ENCODE measurements around the gene HDC. TPM values are rescaled to one million over a fixed set of nuclear protein-coding genes. Genes with fewer than 3 reads are reported as not detected.

The HDC gene
- total and polyA plus RNA-seq, 2 of the 13 experiments (the other 11 are each of a cell fraction or from before 2014, with no cell fraction given) = not detected

DNA sequence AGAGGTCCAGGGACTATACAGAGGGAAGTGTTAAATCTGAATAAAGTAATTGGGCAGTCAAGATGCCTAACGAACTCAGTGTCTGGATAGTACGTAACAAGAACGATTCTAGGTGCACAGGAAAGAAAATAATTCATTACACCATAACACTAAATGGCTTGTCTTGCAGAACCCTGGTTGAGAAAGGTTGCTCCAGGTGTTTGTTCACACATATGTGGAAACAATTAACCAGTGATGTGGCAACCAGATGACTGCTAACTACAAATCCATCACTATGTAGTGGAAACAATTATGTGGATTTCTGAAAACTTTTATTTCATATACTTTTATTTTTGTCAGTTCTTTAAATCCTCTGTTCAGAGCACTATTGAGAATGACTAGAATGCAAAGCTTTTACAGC is 10.4 kb upstream of the HDC start:
- CTCF ChIA-PET (ENCODE audit: low intra/inter-chr PET ratio, low total read pairs) = no interaction called here
- DNase-seq (ENCODE audit: low spot score) (no peak), FAIRE-seq (no peak), ATAC-seq (no peak)
- Histone ChIP-seq H4K20me1 (ENCODE audit: insufficient read depth, low read length) (no peaks in the 10 kb centered on the region), H3K4me3 (replicated peaks in 1 of 3; ENCODE audit: insufficient read depth in 1 of 3, low read depth in 2 of 3, low read length in 3 of 3) (no peak overlapping the region), H3K27ac (ENCODE audit: extremely low read length, insufficient read depth, low read length) (no peak overlapping the region), H3K79me2 (ENCODE audit: insufficient read depth, low read length) (no peaks in the 10 kb centered on the region), H3K36me3 (replicated peaks in 1 of 2; ENCODE audit: control insufficient read depth in 1 of 2, insufficient read depth in 2 of 2, low read length in 2 of 2) (no peaks in the 10 kb centered on the region), H3K9ac (ENCODE audit: insufficient read depth, low read depth, low read length) (no peak overlapping the region), H3K4me2 (ENCODE audit: low read depth, low read length) (no peak overlapping the region), H3K27me3 (ENCODE audit: control insufficient read depth in 1 of 2, insufficient read depth in 2 of 2, low read length in 2 of 2) (no peaks in the 10 kb centered on the region), H2AFZ (ENCODE audit: low read length) (no peak overlapping the region), H3K4me1 (ENCODE audit: insufficient read depth, low read length) (no peaks in the 10 kb centered on the region), H3K9me3 (ENCODE audit: low read length) (no peaks in the 10 kb centered on the region)
- 63% methylated on average over 3 of the region's 3 CpGs for WGBS (ENCODE audit: low lambda C conversion rate)
- no peak for TF ChIP-seq PAX8 (CRISPR knock-in tag; IDR thresholded peaks at IDR 0.05; ENCODE audit: borderline replicate concordance)
- TF ChIP-seq CEBPG (CRISPR knock-in tag; IDR thresholded peaks at IDR 0.05) = no peak
- TF ChIP-seq PBX3 (CRISPR knock-in tag; IDR thresholded peaks at IDR 0.05; ENCODE audit: borderline replicate concordance) = no peak
- TF ChIP-seq KAT8 (CRISPR knock-in tag; IDR thresholded peaks at IDR 0.05) = no peak
- TF ChIP-seq, protein P1, sequence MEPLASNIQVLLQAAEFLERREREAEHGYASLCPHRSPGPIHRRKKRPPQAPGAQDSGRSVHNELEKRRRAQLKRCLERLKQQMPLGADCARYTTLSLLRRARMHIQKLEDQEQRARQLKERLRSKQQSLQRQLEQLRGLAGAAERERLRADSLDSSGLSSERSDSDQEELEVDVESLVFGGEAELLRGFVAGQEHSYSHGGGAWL (CRISPR knock-in tag; IDR thresholded peaks at IDR 0.05) = no peak
- TF ChIP-seq ZUFSP (CRISPR knock-in tag; IDR thresholded peaks at IDR 0.05; ENCODE audit: borderline replicate concordance) = no peak
- no peak for TF ChIP-seq SP140L (CRISPR knock-in tag; IDR thresholded peaks at IDR 0.05; ENCODE audit: borderline replicate concordance)
- TF ChIP-seq PHF20 (CRISPR knock-in tag; IDR thresholded peaks at IDR 0.05) = no peak
- TF ChIP-seq, protein P2, sequence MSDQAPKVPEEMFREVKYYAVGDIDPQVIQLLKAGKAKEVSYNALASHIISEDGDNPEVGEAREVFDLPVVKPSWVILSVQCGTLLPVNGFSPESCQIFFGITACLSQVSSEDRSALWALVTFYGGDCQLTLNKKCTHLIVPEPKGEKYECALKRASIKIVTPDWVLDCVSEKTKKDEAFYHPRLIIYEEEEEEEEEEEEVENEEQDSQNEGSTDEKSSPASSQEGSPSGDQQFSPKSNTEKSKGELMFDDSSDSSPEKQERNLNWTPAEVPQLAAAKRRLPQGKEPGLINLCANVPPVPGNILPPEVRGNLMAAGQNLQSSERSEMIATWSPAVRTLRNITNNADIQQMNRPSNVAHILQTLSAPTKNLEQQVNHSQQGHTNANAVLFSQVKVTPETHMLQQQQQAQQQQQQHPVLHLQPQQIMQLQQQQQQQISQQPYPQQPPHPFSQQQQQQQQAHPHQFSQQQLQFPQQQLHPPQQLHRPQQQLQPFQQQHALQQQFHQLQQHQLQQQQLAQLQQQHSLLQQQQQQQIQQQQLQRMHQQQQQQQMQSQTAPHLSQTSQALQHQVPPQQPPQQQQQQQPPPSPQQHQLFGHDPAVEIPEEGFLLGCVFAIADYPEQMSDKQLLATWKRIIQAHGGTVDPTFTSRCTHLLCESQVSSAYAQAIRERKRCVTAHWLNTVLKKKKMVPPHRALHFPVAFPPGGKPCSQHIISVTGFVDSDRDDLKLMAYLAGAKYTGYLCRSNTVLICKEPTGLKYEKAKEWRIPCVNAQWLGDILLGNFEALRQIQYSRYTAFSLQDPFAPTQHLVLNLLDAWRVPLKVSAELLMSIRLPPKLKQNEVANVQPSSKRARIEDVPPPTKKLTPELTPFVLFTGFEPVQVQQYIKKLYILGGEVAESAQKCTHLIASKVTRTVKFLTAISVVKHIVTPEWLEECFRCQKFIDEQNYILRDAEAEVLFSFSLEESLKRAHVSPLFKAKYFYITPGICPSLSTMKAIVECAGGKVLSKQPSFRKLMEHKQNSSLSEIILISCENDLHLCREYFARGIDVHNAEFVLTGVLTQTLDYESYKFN (CRISPR knock-in tag; conservative IDR thresholded peaks at IDR 0.05) = no peak
- TF ChIP-seq TARDBP (CRISPR knock-in tag; IDR thresholded peaks at IDR 0.05) = no peak
- TF ChIP-seq TOPORS (CRISPR knock-in tag; IDR thresholded peaks at IDR 0.05) = no peak
- TF ChIP-seq MLLT10 (CRISPR knock-in tag; IDR thresholded peaks at IDR 0.05) = no peak
- no peak for TF ChIP-seq BRF2 (CRISPR knock-in tag; IDR thresholded peaks at IDR 0.05)
- TF ChIP-seq ZNF772 (CRISPR knock-in tag; IDR thresholded peaks at IDR 0.05) = no peak
- no peak for TF ChIP-seq KDM5A (IDR thresholded peaks at IDR 0.05; ENCODE audit: borderline replicate concordance, low read length)
- POLR2A ChIA-PET = no interaction called here
- intact Hi-C loops (cut with micrococcal nuclease; ENCODE audit: unreplicated experiment) (no loop called here), in situ Hi-C loops (cut with HindIII; ENCODE audit: extremely low pct_ligation_motif_present, low pct_unique_long_range_greater_than_20kb) (no loop called here)
- no TSS peak for BruUV-seq (replicated peaks)
